NOMO-1 treated with dmso at 0.1 percent for 144 hours (cell line): ENCODE results near the gene PTCD2.

ENCODE experiments used
- DNase-seq: peaks from one replicate; lab custom pipeline; 2025; ENCODE audit not compliant: unreplicated experiment; lab: John Stamatoyannopoulos, UW

PTCD2 gene

GRCh38 chr5:72337159-72337558 lies 17.0 kb downstream of the PTCD2 start:
- DNase-seq, result no peak

- no peak for DNase-seq
Observed at GRCh38 chr5:72338689-72339209, 18.6 kb downstream of the PTCD2 start.

GRCh38 chr5:72346398-72346797 lies 26.2 kb downstream of the PTCD2 start:
- DNase-seq, result no peak

- DNase-seq, result no peak
Observed at GRCh38 chr5:72347801-72348308, 27.7 kb downstream of the PTCD2 start.

- no peak for DNase-seq
Observed at GRCh38 chr5:72351376-72351775, 31.2 kb downstream of the PTCD2 start.

GRCh38 chr5:72352616-72353015 lies 32.4 kb downstream of the PTCD2 start:
- no peak for DNase-seq

GRCh38 chr5:72353046-72353445 lies 32.9 kb downstream of the PTCD2 start:
- no peak for DNase-seq

- DNase-seq, result no peak
Observed at GRCh38 chr5:72355706-72356299, 35.6 kb downstream of the PTCD2 start.

- no peak for DNase-seq
Observed at GRCh38 chr5:72356361-72356760, 36.2 kb downstream of the PTCD2 start.

GRCh38 chr5:72358925-72359324 lies 38.8 kb downstream of the PTCD2 start:
- DNase-seq, result no peak

- no peak for DNase-seq
Observed at GRCh38 chr5:72359886-72360285, 39.7 kb downstream of the PTCD2 start.

- no peak for DNase-seq
Observed at GRCh38 chr5:72363166-72363802, 43.1 kb downstream of the PTCD2 start.

- no peak for DNase-seq
Observed at GRCh38 chr5:72364171-72364570, 44.0 kb downstream of the PTCD2 start.

GRCh38 chr5:72364951-72365350 lies 44.8 kb downstream of the PTCD2 start:
- DNase-seq, result no peak

GRCh38 chr5:72366324-72366976 lies 46.3 kb downstream of the PTCD2 start:
- peak; percentile 70 for DNase-seq

GRCh38 chr5:72368271-72368670 lies 48.1 kb downstream of the PTCD2 start:
- no peak for DNase-seq

GRCh38 chr5:72369301-72369700 lies 49.1 kb downstream of the PTCD2 start:
- DNase-seq, result no peak

GRCh38 chr5:72369711-72370110 lies 49.5 kb downstream of the PTCD2 start:
- DNase-seq, result no peak

GRCh38 chr5:72372331-72372730 lies 52.2 kb downstream of the PTCD2 start:
- no peak for DNase-seq

GRCh38 chr5:72372923-72373322 lies 52.8 kb downstream of the PTCD2 start:
- no peak for DNase-seq

- DNase-seq, result no peak
Observed at GRCh38 chr5:72374844-72375243, 54.7 kb downstream of the PTCD2 start.

- DNase-seq, result no peak
Observed at GRCh38 chr5:72376381-72376780, 56.2 kb downstream of the PTCD2 start.
